Frontal cortex (tissue), 4 donors: Measurements from ENCODE around the gene LRCH4. TPM values are rescaled to one million over a fixed set of nuclear protein-coding genes. Genes with fewer than 3 reads are reported as not detected.

ENCODE experiments used
- DNase-seq, 2 donors: peaks; one replicate each; pipeline ENCODE4 v3.0.0; 2012; ENCODE audit warnings: low spot score in 2 of 2
- FAIRE-seq: peaks from 2 replicates; lab custom pipeline; 2012; peaks lifted over from hg19 to GRCh38; lab: Jason Lieb, UNC
- total RNA-seq: library from RNA; depleted of rRNA; stranded (reverse); fragments of >200 nt; gene quantifications from one replicate; pipeline ENCODE4 v1.2.3, GENCODE V29; 2014
- donor health status: control.
- donor health status: control.
- donor health status: control.

The LRCH4 gene, protein sequence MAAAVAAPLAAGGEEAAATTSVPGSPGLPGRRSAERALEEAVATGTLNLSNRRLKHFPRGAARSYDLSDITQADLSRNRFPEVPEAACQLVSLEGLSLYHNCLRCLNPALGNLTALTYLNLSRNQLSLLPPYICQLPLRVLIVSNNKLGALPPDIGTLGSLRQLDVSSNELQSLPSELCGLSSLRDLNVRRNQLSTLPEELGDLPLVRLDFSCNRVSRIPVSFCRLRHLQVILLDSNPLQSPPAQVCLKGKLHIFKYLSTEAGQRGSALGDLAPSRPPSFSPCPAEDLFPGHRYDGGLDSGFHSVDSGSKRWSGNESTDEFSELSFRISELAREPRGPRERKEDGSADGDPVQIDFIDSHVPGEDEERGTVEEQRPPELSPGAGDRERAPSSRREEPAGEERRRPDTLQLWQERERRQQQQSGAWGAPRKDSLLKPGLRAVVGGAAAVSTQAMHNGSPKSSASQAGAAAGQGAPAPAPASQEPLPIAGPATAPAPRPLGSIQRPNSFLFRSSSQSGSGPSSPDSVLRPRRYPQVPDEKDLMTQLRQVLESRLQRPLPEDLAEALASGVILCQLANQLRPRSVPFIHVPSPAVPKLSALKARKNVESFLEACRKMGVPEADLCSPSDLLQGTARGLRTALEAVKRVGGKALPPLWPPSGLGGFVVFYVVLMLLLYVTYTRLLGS
- 6.1 TPM for total RNA-seq

DNA sequence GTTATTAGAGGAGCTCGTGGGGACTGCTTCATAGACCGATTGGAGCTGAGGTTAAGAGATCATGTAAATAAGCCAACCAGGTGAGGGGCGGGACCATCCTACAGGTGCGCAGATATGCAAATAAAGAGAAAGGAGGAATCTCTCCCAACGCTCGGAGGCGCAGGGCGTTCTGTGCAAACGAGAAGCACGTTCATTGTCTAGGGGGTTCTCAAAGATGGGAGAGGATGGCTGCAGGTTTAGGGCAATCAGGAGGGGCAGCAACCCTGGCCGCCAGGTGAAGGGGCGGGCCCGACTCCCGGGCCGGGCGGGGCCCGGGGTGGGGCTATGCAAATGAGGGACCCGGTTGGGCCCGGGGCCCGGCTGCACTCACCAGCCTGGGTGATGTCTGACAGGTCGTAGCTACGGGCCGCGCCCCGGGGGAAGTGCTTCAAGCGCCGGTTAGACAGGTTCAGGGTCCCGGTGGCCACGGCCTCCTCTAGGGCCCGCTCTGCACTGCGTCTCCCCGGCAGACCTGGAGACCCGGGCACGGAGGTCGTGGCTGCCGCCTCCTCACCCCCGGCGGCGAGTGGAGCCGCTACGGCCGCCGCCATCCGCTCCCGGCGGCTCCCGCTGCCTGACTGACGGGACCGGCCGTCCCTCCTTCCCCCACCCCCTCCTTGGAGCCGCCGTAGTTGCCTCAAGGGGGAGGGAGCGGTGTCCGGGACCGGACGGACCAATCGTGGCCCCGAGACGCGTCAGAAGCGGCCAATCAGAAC is at the start of gene LRCH4:
LRCH4 (minus strand) TSS at position 619 of the 755 bp plus-strand sequence; CDS start at position 590, 29 bp downstream.
- DNase-seq = peak; percentile 75 to 100
- no peak for FAIRE-seq

DNA sequence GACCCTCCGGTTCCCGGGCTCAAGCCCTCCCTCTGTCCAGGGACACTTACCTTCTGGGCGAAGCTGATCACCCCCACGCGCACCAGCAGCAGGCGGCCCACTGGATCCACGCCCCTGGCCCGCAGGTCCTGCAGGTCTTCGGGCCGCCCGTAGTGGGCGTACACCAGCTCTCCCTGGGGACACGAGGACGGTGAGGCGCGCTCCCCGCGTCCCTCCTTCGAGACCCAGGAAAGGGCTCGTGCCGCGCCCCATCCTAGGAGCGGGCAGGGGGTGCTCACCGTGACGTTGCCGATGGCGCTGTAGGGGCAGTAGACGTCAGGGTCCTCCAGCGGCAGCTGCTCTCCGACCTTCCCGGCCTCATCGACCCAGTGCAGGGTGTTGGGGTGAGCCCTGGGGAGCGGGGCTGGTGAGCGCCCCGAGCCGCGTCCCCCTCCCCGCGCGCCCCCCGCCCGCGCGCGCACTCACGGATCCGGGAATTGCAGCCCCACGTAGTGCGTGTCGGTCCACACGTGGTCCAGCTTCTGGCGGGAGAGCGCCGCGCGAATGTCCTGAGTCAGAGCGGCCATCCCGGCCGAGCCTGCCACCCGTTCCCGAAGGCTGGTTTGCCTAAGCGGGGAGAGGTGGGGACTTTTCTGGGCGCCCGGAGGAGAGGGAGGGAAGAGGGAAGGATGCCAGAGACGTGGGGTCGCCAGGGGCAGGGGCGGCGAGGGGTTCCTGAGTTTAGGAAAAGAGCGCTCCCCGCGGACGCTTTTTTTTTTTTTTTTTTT is 47.2 kb upstream of the LRCH4 start:
- FAIRE-seq = no peak
- DNase-seq = peak in 1 of 2 donors; percentile 70

DNA sequence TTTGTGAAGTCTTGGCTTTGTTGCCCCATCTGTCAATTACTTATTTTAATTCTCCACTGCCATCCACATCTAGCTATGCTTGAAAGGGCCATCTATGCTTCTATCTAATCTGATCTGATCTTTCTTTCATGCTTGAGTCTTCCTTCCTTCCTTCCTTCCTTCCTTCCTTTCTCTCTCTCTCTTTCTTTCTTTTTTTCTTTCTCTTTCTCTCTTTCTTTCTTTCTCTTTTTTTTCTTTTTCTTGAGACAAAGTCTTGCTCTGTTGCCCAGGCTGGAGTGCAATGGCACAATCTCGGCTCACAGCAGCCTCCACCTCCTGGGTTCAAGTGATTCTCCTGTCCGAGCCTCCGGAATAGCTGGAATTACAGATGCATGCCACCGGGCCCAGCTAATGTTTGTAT is 44.1 kb upstream of the LRCH4 start:
- DNase-seq (no peak), FAIRE-seq (no peak)

DNA sequence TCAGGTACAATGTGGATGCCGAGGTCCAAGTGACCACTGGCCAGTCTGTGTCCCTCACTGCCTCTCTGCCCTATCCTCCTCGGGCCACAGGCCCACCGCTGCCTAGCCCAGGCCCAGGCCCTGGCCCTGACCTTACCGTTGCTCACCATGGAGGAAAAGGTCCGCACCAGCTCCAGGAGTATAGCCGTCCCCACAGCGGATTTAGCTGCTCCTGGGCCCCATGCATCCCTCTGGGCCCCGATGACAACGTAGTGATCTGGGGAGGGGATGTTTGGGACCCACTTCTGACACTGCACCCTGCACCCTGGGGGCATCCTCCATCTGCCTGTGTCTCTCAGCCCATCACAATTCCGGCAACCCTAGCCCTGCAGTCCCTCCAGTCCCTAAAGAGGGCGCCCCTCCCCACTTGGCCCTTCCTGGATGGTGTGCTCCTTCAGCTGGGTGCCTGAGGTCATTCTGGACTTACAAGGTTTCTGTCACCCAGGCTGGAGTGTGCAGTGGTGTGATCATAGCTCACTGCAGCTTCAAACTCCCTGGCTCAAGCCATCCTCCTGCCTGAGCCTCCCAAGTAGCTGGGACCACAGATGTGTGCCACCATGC is 43.3 kb upstream of the LRCH4 start:
- FAIRE-seq = no peak
- DNase-seq = no peak

DNA sequence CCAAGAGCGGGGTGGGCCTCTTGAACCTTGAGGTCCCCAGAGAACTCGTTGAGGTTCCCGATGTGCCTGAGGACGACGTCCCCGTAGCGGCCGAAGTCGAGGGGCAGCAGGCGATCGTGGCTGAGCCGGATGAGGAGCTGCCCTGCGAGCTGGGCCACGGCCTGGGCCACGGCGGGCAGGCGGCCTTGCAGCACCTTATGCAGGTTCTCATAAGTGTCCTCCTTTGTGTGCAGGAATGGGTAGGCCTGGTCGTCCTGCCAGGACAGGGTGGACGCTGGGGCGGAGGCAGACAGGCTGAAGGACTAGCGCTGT is 41.3 kb upstream of the LRCH4 start:
- DNase-seq = no peak
- no peak for FAIRE-seq

DNA sequence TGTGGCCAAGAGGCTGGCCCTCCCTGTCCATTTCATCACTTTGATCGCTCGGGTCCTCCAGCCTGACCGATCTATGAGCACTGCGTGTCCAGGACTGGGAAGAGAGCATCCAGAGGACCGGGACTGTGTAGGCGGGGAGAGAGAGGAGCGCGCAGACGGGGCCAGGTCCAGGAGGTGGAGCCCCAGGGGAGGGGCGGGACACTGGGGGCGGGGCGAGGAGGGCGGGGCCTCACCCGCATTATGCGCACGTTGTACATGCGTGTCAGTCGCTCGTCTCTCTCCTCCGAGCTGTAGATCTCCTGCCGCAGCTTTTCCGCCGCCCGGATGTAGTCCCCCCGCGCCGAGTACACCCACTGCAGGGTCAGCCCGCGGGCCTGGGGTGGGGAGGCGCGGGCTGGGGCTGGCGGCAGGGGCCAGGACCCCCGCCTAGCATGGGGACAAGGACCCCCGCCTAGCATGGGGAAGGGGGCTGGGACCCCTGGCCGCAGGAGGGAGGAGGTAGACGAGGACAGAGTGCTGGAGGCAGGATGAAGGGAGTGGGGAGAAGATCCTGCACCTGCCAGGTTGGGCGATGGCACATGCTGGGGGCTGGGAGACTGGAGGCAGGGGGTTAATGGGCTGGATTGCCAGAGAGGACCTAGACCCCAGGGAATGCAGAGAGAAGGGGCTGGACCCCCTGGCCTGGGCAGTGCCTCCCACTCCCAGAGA is 40.8 kb upstream of the LRCH4 start:
- FAIRE-seq (no peak), DNase-seq (peak; percentile 76 to 95)

DNA sequence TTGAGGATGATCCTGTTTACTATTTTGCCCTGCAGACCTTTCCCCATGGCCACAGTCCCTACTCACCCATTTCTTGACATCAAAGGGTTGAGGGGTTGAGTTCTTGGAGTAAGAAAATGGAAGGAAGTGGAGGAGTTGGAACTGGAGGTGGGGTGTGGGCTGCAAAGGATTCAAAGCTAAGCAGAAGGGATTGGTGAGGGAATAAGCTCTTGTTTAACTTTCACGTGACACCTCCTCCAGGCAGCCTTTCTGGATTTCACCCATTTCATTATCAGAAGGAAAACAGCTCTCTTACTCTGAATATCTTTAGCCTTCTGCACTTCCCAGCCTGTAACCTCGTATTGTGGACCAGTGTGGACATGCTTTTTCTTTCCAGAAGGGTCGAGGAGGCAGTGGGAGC is 40.1 kb upstream of the LRCH4 start:
- no peak for FAIRE-seq

DNA sequence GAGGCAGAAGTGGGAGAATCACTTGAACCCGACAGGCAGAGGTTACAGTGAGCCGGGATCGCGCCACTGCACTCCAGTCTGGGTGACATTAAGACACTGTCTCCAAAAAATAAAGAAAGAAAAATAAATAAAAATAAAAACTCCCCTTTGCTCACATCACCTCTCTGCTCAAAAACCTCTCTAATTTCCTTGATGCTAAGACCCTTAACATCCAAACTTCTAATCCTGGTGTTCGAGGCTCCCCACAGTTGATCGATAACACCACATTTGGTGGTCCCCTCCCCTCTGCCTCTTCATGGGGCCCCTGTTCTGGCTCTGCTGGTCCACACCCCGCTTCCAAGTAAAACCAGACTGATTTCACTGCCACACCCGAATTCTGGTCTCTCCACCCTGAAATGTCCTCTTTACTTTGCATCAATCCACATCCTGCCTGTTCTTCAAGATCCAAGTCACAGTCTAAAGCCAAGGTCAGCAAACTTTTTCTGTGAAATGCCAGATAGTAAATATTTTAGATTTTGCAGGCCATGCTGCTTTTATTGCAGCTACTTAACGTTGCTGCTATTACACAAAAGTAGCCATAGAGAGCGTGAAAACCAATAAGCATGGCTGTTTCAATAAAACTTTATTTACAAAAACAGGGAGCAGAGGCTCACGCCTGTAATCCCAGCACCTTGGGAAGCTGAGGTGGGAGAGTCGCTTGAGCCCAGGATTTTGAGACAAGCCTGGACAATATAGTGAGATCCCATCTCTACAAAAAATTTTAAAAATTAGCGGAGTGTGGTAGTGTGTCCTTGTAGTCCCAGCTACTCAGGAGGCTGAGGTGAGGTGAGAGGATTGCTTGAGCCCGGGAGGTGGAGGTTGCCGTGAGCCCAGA is 38.3 kb upstream of the LRCH4 start:
- no peak for FAIRE-seq
- DNase-seq = no peak

More for the DNA sequence above, 40.1 kb upstream of the LRCH4 start:
- DNase-seq = no peak

DNA sequence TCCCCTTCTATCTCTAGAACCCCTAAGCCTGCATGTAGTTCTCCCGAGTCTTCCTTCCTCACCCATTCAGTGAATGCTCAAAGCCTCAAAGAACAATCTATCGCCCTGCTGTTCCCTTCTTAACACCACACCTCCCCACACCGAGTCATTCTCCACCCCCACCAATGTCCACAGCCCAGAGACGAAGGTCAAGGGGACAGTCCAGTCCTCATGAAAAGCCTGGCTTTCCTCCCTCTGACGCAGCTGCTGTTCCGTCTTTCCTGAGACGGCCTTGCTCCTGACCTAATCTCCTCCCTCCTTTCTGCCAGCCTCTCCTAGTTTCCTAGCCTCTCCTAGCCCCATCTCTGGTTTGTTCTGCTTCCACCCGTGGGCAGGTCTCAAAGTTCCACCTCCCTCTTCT is 35.6 kb upstream of the LRCH4 start:
- DNase-seq (no peak), FAIRE-seq (no peak)

DNA sequence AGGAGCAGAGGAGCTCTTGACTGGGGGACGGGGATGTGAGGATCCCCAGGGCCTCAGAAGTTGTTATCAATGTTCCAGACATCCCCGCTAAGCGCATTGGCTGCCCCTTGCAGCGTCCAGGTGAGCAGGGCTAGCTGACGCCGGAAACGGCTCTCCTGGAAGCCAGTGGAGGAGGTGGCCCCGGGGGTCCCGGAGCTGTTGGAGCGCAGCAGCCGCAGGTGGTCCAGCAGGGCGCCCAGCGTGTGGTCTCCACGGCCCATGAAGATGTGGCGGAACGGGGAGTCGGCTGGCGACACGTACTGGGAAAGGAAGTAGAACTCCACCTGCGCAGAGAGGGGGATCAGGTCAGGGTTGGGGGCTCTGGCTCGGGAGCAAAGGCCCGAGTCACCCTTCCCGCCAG is 34.9 kb upstream of the LRCH4 start:
- DNase-seq (no peak), FAIRE-seq (no peak)

DNA sequence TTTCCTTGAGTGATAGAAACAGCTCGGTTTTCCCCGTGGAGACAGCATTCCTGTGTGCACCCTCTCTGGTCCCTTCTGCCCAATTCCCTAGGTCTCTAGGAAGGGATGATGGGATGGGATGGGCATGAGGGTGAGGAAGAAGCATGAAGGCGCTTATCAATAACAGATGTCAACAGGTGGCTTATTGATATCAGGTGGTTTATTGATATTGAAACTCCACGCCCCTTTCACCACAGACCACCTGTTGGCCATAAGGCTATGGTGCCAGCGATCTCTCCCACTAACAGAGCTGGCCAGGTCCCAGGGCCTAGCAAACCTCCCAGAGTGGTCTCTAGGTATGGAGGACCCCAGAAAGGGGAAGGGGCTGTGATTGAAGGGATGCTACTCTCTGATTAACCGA is 34.3 kb upstream of the LRCH4 start:
- no peak for FAIRE-seq
- no peak for DNase-seq

DNA sequence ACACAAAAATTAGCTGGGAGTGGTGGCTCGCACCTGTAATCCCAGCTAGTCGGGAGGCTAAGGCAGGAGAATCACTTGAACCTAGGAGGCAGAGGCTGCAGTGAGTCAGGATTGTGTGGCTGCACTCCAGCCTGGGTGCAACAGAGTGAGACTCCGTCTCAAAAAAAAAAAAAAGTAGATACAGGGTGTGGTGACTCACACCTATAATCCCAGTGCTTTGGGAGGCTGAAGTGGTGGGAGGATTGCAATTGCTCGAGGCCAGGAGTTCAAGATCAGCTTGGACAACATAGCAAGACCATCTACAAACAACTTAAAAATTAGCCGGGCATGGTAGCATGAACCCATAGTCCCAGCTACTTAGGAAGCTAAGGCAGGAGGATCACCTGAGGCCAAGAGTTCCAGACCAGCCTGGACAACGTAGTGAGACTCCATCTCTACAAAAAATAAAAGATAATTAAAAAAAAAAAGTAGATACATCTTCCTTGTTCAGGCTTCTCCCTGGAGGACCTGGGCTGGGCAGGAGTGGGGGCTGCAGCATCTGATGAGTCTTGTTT is 28.5 kb upstream of the LRCH4 start:
- no peak for DNase-seq
- FAIRE-seq = no peak

DNA sequence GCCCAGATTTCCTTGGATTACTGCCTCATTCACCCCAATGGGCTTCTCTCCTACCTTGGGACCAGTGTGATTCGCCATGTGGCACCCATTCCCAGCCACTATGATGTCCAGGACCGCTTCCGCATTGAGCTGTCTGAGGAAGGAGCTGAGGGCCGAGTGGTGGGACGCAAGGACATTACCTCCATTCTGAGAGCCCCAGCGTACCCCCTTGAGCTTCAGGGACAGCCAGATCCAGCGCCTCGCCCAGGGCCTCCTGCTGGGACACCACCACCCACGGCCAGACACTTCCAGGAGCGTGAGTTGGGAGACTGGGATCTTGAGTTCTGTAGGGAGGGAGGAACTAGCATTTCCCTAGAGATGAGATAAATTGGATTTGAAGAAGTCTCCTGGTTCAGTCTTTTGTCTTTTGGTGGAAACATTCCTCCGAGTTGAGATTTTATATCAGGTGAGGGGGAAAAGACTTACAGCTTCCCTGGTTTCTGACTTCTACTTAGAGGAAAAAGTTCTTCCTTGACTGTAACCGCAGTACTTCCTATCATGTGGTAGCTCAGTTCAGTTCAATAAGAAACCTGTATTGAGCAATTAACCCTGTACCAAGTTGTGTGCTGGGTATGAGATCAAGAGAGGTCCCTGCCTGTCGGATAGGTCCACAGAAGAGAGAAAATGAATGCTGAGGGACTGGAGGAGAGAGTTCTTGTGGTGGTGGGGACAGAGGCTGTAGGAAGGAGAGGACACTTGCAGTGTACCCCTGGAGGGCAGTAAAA is 27.7 kb upstream of the LRCH4 start:
- DNase-seq (no peak), FAIRE-seq (no peak)

DNA sequence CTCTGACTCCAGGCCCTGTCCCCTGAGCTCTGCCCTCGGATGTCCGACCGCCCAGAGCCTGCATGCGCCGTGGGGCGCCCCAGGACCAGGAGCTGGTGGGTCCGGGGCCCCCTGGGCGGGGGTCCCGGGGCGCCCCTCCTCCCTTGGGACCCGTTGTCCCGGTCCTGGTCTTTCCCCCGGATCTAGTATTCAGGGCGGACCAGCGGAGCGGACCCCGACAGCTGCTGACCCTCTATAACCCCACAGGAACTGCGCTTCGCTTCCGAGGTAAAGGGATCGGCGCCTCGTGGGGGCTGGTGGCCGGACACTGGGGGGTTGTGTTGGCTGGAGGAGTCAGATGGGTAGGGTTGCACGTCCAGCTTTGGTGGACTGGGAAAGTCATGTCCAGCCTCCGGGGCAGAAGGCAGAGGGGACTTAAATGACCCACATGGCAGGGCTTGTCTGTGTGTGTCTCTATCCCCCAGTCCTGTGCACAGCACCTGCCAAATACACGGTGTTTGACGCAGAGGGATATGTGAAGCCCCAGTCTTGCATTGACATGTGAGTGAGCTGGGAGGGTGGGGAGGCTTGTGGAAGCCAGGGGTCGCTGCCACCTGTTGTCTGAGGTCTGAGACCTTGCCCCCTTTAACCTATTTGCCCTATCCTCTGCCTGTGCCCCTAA is 26.9 kb upstream of the LRCH4 start:
- DNase-seq (no peak), FAIRE-seq (no peak)

DNA sequence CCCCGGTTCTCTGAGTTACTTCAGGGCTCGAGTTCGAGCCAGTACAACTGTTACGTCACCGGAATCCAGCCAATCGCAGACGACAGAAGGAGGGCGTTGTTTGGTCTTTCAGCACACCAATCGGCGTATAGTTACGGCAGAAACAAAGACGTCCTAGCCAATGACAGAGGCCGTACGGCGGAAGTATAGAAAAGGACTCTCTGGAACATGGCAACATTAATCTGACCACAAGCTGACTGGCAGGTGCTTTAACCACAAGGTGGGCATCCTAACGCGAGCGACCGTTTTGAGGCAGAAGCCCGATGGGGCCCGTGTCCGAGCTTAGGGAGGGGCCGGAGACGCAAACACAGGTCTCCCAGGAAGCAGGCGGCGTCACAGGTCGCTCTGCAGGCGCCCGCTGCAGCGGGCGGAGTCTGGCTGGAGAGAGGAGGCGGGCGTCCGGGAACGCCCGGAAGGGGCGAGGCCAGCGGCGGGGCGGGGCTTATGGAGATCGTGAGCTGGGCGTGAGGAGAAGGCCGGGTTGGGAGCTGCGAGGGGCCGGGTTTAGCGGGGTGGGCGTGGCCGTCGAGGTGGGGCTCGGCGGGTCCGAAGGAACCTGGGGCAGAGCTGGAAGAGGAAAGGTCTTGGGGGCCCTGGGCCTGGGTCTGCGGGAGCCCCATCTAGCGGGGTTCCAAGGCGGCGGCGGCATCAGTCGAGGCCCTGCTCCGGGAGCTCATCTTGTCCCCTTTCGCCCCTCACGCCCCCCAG is 26.2 kb upstream of the LRCH4 start, which contains the start of gene MOSPD3:
MOSPD3 (plus strand) TSS at position 558 of the 747 bp plus-strand sequence. CDS start 252 bp downstream, outside the sequence.
- DNase-seq (peak; percentile 99), FAIRE-seq (peak; percentile 98)

DNA sequence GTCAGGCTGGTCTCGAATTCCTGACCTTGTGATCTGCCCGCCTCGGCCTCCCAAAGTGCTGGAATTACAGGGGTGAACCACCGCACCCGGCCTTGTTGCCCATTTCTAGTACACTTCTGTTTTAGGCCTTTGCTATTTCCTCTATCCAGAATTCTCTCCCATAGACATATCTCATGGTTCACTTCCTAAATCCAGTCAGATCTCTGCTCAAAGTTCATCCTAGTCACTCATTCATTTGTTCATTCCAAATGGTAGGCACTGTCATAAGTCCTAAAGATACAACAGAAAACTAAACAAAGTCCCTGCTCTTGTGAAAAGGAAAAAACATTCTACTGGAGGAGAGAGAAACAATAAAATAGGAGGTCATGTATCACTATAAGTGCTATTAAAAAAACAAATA is 24.0 kb upstream of the LRCH4 start:
- DNase-seq = no peak
- no peak for FAIRE-seq
